Activated CD4-positive, alpha-beta T cell treated with anti-CD3 and anti-CD28 coated beads for 36 hours (primary cell): Measurements from ENCODE around the gene SMIM32. TPM values are rescaled to one million over a fixed set of nuclear protein-coding genes. Genes with fewer than 3 reads are reported as not detected.

ENCODE experiments used
- ATAC-seq: fragments of 200-7000 bp; cut with Tn5 transposase; one replicate; pipeline ENCODE4 v1.10.0; 2021; ENCODE audit warnings: mild to moderate bottlenecking, moderate library complexity
- CTCF ChIA-PET: fragments of 350-600 bp; sonication (Branson Sonifier 250); formaldehyde crosslinking; loops from one replicate; lab custom pipeline; 2021; ENCODE audit warnings: antibody characterized with exemption; lab: Charles Lee
- POLR2A ChIA-PET: fragments of 350-600 bp; sonication (Branson Sonifier 250); formaldehyde crosslinking; loops from one replicate; lab custom pipeline; 2021; ENCODE audit warnings: antibody characterized with exemption, inconsistent platforms; lab: Charles Lee
- DNase-seq: peaks from one replicate; pipeline ENCODE4 v3.0.0-alpha.2; 2020
- H3K27ac Mint-ChIP-seq: one replicate; pipeline ENCODE4 v1.8.0; 2021; ENCODE audit warnings: mixed read lengths
- H3K27me3 Mint-ChIP-seq: one replicate; pipeline ENCODE4 v1.8.0; 2021; ENCODE audit warnings: mixed read lengths
- H3K36me3 Mint-ChIP-seq: one replicate; pipeline ENCODE4 v1.8.0; 2021; ENCODE audit warnings: low read depth, mixed read lengths
- H3K4me1 Mint-ChIP-seq: one replicate; pipeline ENCODE4 v1.8.0; 2021; ENCODE audit warnings: mixed read lengths
- H3K4me3 Mint-ChIP-seq: one replicate; pipeline ENCODE4 v1.8.0; 2021; ENCODE audit warnings: mild to moderate bottlenecking, moderate library complexity, mixed read lengths
- H3K9me3 Mint-ChIP-seq: one replicate; pipeline ENCODE4 v1.8.0; 2021; ENCODE audit warnings: low read depth, mixed read lengths
- intact Hi-C, 2 experiments: fragments of 100-400 bp; cut with DNase I in 1 of 2; cut with micrococcal nuclease in 1 of 2; formaldehyde crosslinking; loops; one replicate each; pipeline versions ENCODE4 v1.14.2 to v1.15.1; 2022 to 2024; cut with DNase I, micrococcal nuclease
- total RNA-seq, 2 experiments: library from RNA; stranded (reverse); gene quantifications; one replicate each; pipeline ENCODE4 v1.2.3, GENCODE V29; 2021

SMIM32 gene
- total RNA-seq, 2 experiments from 2014 or later, result not detected

- Mint-ChIP-seq H3K4me3 (no peak overlapping the region), H3K4me1 (no peaks in the 10 kb centered on the region), H3K9me3 (no peaks in the 10 kb centered on the region), H3K27me3 (peaks cover 28% of the 10 kb centered on the region), H3K27ac (no peak overlapping the region), H3K36me3 (no peaks in the 10 kb centered on the region)
- no peak for ATAC-seq
- DNase-seq, result no peak
- CTCF ChIA-PET, result no interaction called here
- intact Hi-C loops, result no loop called here
- POLR2A ChIA-PET, result no interaction called here
Observed at GRCh38 chr5:136207631-136208030, 14.7 kb upstream of the SMIM32 start.

- H3K36me3 Mint-ChIP-seq, result no peaks in the 10 kb centered on the region
- H3K4me1 Mint-ChIP-seq, result no peaks in the 10 kb centered on the region
- no peak overlapping the region for H3K4me3 Mint-ChIP-seq
- no peak for DNase-seq
- H3K9me3 Mint-ChIP-seq, result no peaks in the 10 kb centered on the region
- no peak for ATAC-seq
- H3K27ac Mint-ChIP-seq, result no peak overlapping the region
- CTCF ChIA-PET, result no interaction called here
- POLR2A ChIA-PET, result no interaction called here
- intact Hi-C loops, result no loop called here
- peaks cover 27% of the 10 kb centered on the region for H3K27me3 Mint-ChIP-seq
Observed at GRCh38 chr5:136206361-136206760, 13.4 kb upstream of the SMIM32 start.

- DNase-seq, result no peak
- ATAC-seq, result no peak
- Mint-ChIP-seq H3K4me1 (no peaks in the 10 kb centered on the region), H3K27ac (no peak overlapping the region), H3K36me3 (no peaks in the 10 kb centered on the region), H3K27me3 (peaks cover 26% of the 10 kb centered on the region), H3K9me3 (no peaks in the 10 kb centered on the region), H3K4me3 (no peak overlapping the region)
- intact Hi-C loops, result no loop called here
- ChIA-PET CTCF (no interaction called here), POLR2A (no interaction called here)
Observed at GRCh38 chr5:136205941-136206340, 13.0 kb upstream of the SMIM32 start.

GRCh38 chr5:136205061-136205702 lies 12.2 kb upstream of the SMIM32 start:
- CTCF ChIA-PET, result interaction anchor here (0.7 kb wide), 1 partner anchor 319 kb away, joined by 3 read pairs; no protein-coding TSS in a partner anchor
- Mint-ChIP-seq H3K9me3 (no peaks in the 10 kb centered on the region), H3K36me3 (no peaks in the 10 kb centered on the region), H3K27ac (no peak overlapping the region), H3K4me3 (no peak overlapping the region), H3K27me3 (peaks cover 23% of the 10 kb centered on the region), H3K4me1 (no peaks in the 10 kb centered on the region)
- POLR2A ChIA-PET, result no interaction called here
- ATAC-seq, result no peak
- intact Hi-C loops, result no loop called here
- DNase-seq, result no peak

GRCh38 chr5:136203303-136203922 lies 10.5 kb upstream of the SMIM32 start:
- intact Hi-C loops, result no loop called here
- CTCF ChIA-PET, result interaction anchor here (0.7 kb wide), 1 partner anchor 308 kb away, joined by 3 read pairs; no protein-coding TSS in a partner anchor

GRCh38 chr5:136202469-136203205 lies 9.7 kb upstream of the SMIM32 start:
- Mint-ChIP-seq H3K9me3 (no peaks in the 10 kb centered on the region), H3K27ac (no peak overlapping the region), H3K27me3 (peaks cover 18% of the 10 kb centered on the region), H3K4me3 (no peak overlapping the region), H3K36me3 (no peaks in the 10 kb centered on the region), H3K4me1 (no peaks in the 10 kb centered on the region)
- ChIA-PET POLR2A (no interaction called here), CTCF (no interaction called here)
- intact Hi-C loops, result no loop called here
- DNase-seq (no peak), ATAC-seq (no peak)

More at GRCh38 chr5:136203303-136203922, 10.5 kb upstream of the SMIM32 start:
- peaks cover 20% of the 10 kb centered on the region for H3K27me3 Mint-ChIP-seq
- H3K36me3 Mint-ChIP-seq, result no peaks in the 10 kb centered on the region
- ATAC-seq, result no peak
- no peaks in the 10 kb centered on the region for H3K4me1 Mint-ChIP-seq
- H3K27ac Mint-ChIP-seq, result no peak overlapping the region
- POLR2A ChIA-PET, result no interaction called here
- no peaks in the 10 kb centered on the region for H3K9me3 Mint-ChIP-seq
- H3K4me3 Mint-ChIP-seq, result no peak overlapping the region
- no peak for DNase-seq

GRCh38 chr5:136201870-136202269 lies 8.9 kb upstream of the SMIM32 start:
- ATAC-seq (no peak), DNase-seq (no peak)
- Mint-ChIP-seq H3K27ac (no peak overlapping the region), H3K9me3 (no peaks in the 10 kb centered on the region), H3K36me3 (no peaks in the 10 kb centered on the region), H3K4me3 (no peak overlapping the region), H3K4me1 (no peaks in the 10 kb centered on the region), H3K27me3 (peaks cover 18% of the 10 kb centered on the region)
- ChIA-PET CTCF (no interaction called here), POLR2A (no interaction called here)
- intact Hi-C loops, result no loop called here

GRCh38 chr5:136200761-136201160 lies 7.8 kb upstream of the SMIM32 start:
- DNase-seq (no peak), ATAC-seq (no peak)
- H3K36me3 Mint-ChIP-seq, result no peaks in the 10 kb centered on the region
- ChIA-PET POLR2A (no interaction called here), CTCF (interaction anchor here (0.6 kb wide), 1 partner anchor 233 kb away, joined by 4 read pairs; no protein-coding TSS in a partner anchor)
- no peaks in the 10 kb centered on the region for H3K4me1 Mint-ChIP-seq
- no peak overlapping the region for H3K27ac Mint-ChIP-seq
- intact Hi-C loops, result no loop called here
- H3K27me3 Mint-ChIP-seq, result peaks cover 22% of the 10 kb centered on the region
- H3K4me3 Mint-ChIP-seq, result no peak overlapping the region
- no peaks in the 10 kb centered on the region for H3K9me3 Mint-ChIP-seq

GRCh38 chr5:136200130-136200529 lies 7.2 kb upstream of the SMIM32 start:
- Mint-ChIP-seq H3K27me3 (peaks cover 25% of the 10 kb centered on the region), H3K9me3 (no peaks in the 10 kb centered on the region), H3K4me3 (no peak overlapping the region), H3K36me3 (no peaks in the 10 kb centered on the region), H3K27ac (no peak overlapping the region), H3K4me1 (no peaks in the 10 kb centered on the region)
- intact Hi-C loops, result no loop called here
- CTCF ChIA-PET, result interaction anchor here (0.6 kb wide), 1 partner anchor 233 kb away, joined by 4 read pairs; no protein-coding TSS in a partner anchor
- DNase-seq, result no peak
- POLR2A ChIA-PET, result no interaction called here
- ATAC-seq, result no peak

- Mint-ChIP-seq H3K36me3 (no peaks in the 10 kb centered on the region), H3K27ac (no peak overlapping the region), H3K9me3 (no peaks in the 10 kb centered on the region), H3K4me3 (no peak overlapping the region), H3K4me1 (no peaks in the 10 kb centered on the region), H3K27me3 (peaks cover 32% of the 10 kb centered on the region)
- ChIA-PET POLR2A (no interaction called here), CTCF (no interaction called here)
- intact Hi-C loops, result no loop called here
- no peak for ATAC-seq
- no peak for DNase-seq
Observed at GRCh38 chr5:136199408-136199807, 6.4 kb upstream of the SMIM32 start.

- CTCF ChIA-PET, result no interaction called here
- intact Hi-C loops, result no loop called here
- DNase-seq, result no peak
- POLR2A ChIA-PET, result no interaction called here
- Mint-ChIP-seq H3K4me1 (no peaks in the 10 kb centered on the region), H3K27me3 (peaks cover 36% of the 10 kb centered on the region), H3K9me3 (no peaks in the 10 kb centered on the region), H3K27ac (no peak overlapping the region), H3K36me3 (no peaks in the 10 kb centered on the region), H3K4me3 (no peak overlapping the region)
- no peak for ATAC-seq
Observed at GRCh38 chr5:136198453-136198852, 5.5 kb upstream of the SMIM32 start.
